Upper lobe of right lung (tissue), 1 donor: ENCODE measurements around the gene BIRC6. TPM values are rescaled to one million over a fixed set of nuclear protein-coding genes. Genes with fewer than 3 reads are reported as not detected.

Experiments used
- ATAC-seq: fragments of 200-7000 bp; cut with Tn5 transposase; one replicate; pipeline ENCODE4 v1.9.1; 2020; ENCODE audit warnings: mild to moderate bottlenecking, moderate library complexity
- DNase-seq: peaks from one replicate; pipeline ENCODE4 v3.0.0-alpha.2; 2020
- H3K27ac ChIP-seq: fragments of 200-600 bp; one replicate; pipeline ENCODE4 v1.8.0; 2022
- H3K27me3 ChIP-seq: fragments of 200-600 bp; one replicate; pipeline ENCODE4 v1.8.0; 2022; ENCODE audit warnings: mild to moderate bottlenecking
- H3K36me3 ChIP-seq: fragments of 200-600 bp; one replicate; pipeline ENCODE4 v1.8.0; 2022
- H3K4me1 ChIP-seq: fragments of 200-600 bp; one replicate; pipeline ENCODE4 v1.8.0; 2022
- H3K4me3 ChIP-seq: fragments of 200-600 bp; one replicate; pipeline ENCODE4 v1.8.0; 2022; ENCODE audit warnings: mild to moderate bottlenecking
- H3K9me3 ChIP-seq: fragments of 200-600 bp; one replicate; pipeline ENCODE4 v1.8.0; 2022
- CTCF ChIP-seq: fragments of 200-600 bp; IDR thresholded peaks from one replicate; pipeline ENCODE4 v1.8.0; 2022; ENCODE audit warnings: antibody characterized with exemption
- intact Hi-C: fragments of 100-400 bp; cut with DNase I; formaldehyde crosslinking; loops from one replicate; pipeline ENCODE4 v1.11.0; 2022
- microRNA-seq: library from miRNA; unstranded; fragments of <30 nt; microRNA quantifications from one replicate; pipeline ENCODE4 v1.2.0, GENCODE V29; 2020; ENCODE audit warnings: borderline microRNAs expressed
- total RNA-seq: library from RNA; stranded (reverse); fragmentation: NEBNext Ultra II Directional; extraction: Animal tissue kit (Norgen Biotek cat#: 25700); gene quantifications from one replicate; pipeline ENCODE4 v1.2.1, GENCODE V29; 2021
- donor health status: DM: no; HTN: yes; CAD: no; lungs with severe emphysema.

The BIRC6 gene
- total RNA-seq, 1 donor from 2014 or later = 86.6 TPM

- no peak for TF ChIP-seq CTCF
- no peak for ATAC-seq
- Histone ChIP-seq H3K27ac (no peak overlapping the region), H3K4me3 (no peak overlapping the region), H3K36me3 (peaks cover 13% of the 10 kb centered on the region), H3K27me3 (no peaks in the 10 kb centered on the region), H3K9me3 (no peaks in the 10 kb centered on the region), H3K4me1 (no peaks in the 10 kb centered on the region)
- no peak for DNase-seq
- intact Hi-C loops = no loop called here
Observed at GRCh38 chr2:32656069-32656468, 299.2 kb downstream of the BIRC6 start.

GRCh38 chr2:32663864-32664263 lies 307.0 kb downstream of the BIRC6 start:
- no peak overlapping the region for H3K4me3 ChIP-seq
- no peaks in the 10 kb centered on the region for H3K4me1 ChIP-seq
- DNase-seq (no peak), ATAC-seq (no peak)
- no peak for TF ChIP-seq CTCF
- H3K27ac ChIP-seq = no peak overlapping the region
- no peaks in the 10 kb centered on the region for H3K9me3 ChIP-seq
- intact Hi-C loops = no loop called here
- H3K36me3 ChIP-seq = no peaks in the 10 kb centered on the region
- no peaks in the 10 kb centered on the region for H3K27me3 ChIP-seq

GRCh38 chr2:32666704-32667103 lies 309.9 kb downstream of the BIRC6 start:
- H3K4me3 ChIP-seq = no peak overlapping the region
- DNase-seq (no peak), ATAC-seq (no peak)
- H3K27me3 ChIP-seq = no peaks in the 10 kb centered on the region
- intact Hi-C loops = no loop called here
- TF ChIP-seq CTCF = no peak
- no peaks in the 10 kb centered on the region for H3K9me3 ChIP-seq
- no peaks in the 10 kb centered on the region for H3K4me1 ChIP-seq
- no peaks in the 10 kb centered on the region for H3K36me3 ChIP-seq
- H3K27ac ChIP-seq = no peak overlapping the region

GRCh38 chr2:32668254-32668653 lies 311.4 kb downstream of the BIRC6 start:
- ATAC-seq (no peak), DNase-seq (no peak)
- H3K36me3 ChIP-seq = peaks cover 7% of the 10 kb centered on the region
- no peaks in the 10 kb centered on the region for H3K4me1 ChIP-seq
- H3K27ac ChIP-seq = no peak overlapping the region
- no peaks in the 10 kb centered on the region for H3K27me3 ChIP-seq
- intact Hi-C loops = no loop called here
- TF ChIP-seq CTCF = no peak
- no peak overlapping the region for H3K4me3 ChIP-seq
- no peaks in the 10 kb centered on the region for H3K9me3 ChIP-seq

Small RNAs within 50 kb of the gene (microRNA-seq; reads per million reads assigned to microRNA genes)
- gene MIR4765 (not detected), gene MIR558 (not detected)

Other genes starting within 250 kb of the BIRC6 start
- gene SLC30A6, start 191.2 kb upstream of the BIRC6 start, total RNA-seq = 26.2 TPM
- gene NLRC4, start 92.1 kb upstream of the BIRC6 start, total RNA-seq = 15.3 TPM
- gene YIPF4, start 79.1 kb upstream of the BIRC6 start, total RNA-seq = 65.5 TPM